T-helper 22 cell (primary cell): ENCODE results near the gene ZNF655.
A peak's percentile ranks its signal among the peaks of the same experiment; 100 is the strongest.
"Not testable (repeated sequence)": the region's sequence is repeated elsewhere in the genome, so short reads cannot be mapped to it uniquely, and the experiment has no call there.

ENCODE experiments used
- DNase-seq: peaks from one replicate; pipeline ENCODE4 v3.0.0-alpha.2; 2020; ENCODE audit warnings: low read depth

The ZNF655 gene, protein sequence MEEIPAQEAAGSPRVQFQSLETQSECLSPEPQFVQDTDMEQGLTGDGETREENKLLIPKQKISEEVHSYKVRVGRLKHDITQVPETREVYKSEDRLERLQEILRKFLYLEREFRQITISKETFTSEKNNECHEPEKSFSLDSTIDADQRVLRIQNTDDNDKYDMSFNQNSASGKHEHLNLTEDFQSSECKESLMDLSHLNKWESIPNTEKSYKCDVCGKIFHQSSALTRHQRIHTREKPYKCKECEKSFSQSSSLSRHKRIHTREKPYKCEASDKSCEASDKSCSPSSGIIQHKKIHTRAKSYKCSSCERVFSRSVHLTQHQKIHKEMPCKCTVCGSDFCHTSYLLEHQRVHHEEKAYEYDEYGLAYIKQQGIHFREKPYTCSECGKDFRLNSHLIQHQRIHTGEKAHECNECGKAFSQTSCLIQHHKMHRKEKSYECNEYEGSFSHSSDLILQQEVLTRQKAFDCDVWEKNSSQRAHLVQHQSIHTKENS

GRCh38 chr7:99558306-99559174 is at the start of gene ZNF655:
Gene ZNF655 (plus strand): TSS chr7:99558642. CDS start chr7:99560560, 1,918 bp downstream.
- DNase-seq: peak; percentile 89

- DNase-seq: no peak
These were observed 44.4 kb upstream of the ZNF655 start for GRCh38 chr7:99514050-99514449.

DNA sequence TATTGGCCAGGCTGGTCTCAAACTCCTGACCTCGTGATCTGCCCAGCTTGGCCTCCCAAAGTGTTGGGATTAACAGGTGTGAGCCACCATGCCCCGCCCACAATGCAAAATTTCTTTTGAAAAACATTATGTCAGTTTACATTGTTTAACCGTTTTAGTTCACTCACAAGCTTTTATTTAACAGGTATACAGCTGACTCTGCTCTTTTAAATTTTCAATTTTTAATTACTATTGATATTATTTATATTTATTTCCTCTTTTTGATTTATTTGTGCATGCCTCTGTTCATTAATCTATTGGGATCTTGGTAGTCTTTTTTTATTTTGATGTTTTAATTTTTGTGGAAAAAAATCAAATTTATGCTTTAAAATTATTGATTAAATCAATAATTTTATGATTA is 37.0 kb upstream of the ZNF655 start:
- DNase-seq: no peak

DNA sequence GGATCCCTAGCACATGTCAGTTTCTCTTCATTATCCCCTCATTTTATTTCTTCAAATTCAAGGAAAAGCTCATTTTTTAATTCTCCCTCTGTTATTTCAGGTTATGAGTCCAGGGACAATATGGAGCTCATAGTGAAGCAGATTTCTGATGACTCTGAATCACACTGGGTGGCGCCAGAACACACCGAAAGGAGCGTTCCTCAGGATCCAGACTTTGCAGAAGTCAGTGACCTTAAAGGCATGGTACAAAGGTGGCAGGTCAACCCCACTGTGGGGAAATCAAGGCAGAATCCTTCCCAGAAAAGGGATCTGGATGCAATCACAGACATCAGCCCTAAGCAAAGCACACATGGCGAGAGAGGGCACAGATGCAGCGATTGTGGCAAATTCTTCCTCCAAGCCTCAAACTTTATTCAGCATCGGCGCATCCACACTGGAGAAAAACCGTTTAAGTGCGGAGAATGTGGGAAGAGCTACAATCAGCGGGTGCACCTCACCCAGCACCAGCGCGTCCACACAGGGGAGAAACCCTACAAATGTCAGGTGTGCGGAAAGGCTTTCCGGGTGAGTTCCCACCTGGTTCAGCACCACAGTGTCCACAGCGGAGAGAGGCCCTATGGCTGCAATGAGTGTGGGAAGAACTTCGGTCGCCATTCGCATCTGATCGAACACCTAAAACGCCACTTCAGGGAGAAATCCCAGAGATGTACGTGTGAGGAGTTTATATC is 32.6 kb upstream of the ZNF655 start:
- no peak for DNase-seq

DNA sequence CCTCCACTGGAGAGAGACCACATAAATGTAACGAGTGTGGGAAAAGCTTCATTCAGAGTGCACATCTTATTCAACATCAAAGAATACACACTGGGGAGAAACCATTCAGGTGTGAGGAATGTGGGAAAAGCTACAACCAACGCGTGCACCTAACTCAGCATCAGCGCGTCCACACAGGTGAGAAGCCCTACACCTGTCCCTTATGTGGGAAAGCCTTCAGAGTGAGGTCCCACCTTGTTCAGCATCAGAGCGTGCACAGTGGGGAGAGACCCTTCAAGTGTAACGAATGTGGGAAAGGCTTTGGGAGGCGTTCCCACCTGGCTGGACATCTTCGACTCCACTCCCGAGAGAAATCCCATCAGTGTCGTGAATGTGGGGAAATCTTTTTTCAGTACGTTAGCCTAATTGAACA is 27.1 kb upstream of the ZNF655 start:
- DNase-seq: no peak

- DNase-seq: no peak
These were observed 22.8 kb upstream of the ZNF655 start for GRCh38 chr7:99535667-99536066.

DNA sequence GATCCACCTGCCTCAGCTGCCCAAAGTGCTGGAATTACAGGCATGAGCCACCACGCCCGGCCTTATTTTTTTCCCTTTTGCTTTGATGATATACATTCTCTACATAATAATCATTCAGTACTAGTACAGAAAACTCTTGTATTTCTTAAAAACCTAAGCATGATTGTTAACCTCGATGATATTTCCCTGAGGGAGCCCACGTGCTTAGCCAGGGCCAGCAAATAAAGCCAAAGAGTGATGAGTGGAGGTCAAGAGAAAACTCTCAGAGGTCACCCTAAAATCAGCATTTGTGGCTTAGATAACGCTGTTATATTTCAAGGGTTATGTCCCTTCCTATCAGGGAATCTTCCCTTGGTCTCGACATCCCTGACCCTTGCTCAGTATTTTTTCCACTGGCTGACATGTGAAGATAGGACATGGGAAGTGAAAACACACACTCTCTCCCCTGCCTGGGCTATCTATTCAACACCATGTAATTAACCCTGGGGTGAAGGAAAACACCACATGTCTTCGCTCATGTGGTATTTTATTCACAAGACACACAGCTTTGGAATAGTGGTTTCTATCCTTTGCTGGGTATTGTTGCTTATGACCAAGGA is 19.1 kb upstream of the ZNF655 start:
- no peak for DNase-seq

DNA sequence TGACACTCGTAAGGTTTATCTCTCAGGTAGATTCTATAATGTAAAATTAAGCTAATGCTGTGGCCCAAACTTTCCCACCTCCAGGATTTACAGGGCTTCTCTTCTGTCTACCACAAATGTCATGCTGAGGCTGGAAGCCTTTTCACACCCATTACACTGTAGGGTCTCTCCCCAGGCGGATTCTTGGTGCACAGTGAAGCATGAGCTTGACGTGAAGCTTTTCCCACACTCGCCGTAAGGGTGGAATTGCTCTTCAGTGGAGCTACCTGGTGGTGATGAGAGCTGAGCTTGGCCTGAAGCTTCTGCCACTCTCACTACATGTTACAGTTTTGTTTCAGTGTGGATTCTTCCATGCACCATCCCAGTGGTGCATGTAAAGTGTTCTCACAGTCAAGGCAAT is 17.9 kb upstream of the ZNF655 start:
- no peak for DNase-seq

- DNase-seq: no peak
These were observed 17.2 kb upstream of the ZNF655 start for GRCh38 chr7:99541212-99541611.

DNA sequence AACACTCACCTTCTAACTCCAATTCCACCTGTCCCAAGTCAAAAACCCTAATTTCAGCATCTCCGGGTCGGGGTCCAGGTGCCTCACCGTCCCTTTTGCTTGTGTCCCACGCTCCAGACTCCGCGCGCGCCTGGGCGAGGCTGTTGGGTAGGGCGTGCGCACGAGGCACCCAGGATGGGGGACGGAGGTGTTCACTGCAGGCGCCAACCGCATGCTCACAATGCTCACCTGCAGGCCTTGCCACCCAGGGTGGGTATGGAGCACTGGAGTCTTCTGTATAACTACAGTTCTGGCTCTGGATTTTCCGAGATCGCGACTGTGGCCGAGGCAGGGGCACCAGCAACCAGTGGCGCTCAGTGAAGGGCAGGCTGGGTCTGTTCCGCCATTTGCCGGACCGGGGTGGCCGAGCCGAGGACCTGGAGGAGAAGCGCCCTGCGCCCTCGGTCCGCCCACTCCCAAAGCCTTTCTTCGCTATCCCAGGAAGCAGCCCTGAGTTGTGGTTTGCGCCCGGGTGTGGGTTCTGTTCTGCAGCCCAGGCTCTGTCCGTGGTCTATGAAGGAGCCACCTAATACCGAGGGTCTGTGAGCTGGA is 15.3 kb upstream of the ZNF655 start:
- DNase-seq: no peak

GRCh38 chr7:99543916-99544315 is 14.5 kb upstream of the ZNF655 start:
- DNase-seq: no peak

DNA sequence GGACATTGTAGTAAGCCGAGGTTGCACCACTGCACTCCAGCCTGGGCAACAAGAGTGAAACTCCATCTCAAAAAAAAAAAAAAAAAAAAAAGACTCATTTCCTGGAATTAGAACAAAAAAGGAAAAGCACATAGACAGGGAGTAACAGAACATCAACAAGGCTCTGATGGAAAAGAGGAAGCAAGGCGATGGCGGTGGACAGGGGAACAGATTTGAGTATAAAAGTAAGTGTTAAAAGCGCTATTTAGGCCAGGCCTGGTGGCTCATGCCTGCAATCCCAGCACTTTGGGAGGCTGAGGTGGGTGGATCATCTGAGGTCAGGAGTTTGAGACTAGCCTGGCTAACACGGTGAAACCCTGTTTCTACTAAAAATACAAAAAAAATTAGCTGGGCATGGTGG is 13.1 kb upstream of the ZNF655 start:
- not testable (repeated sequence) for DNase-seq

GRCh38 chr7:99549545-99549944 is 8.9 kb upstream of the ZNF655 start:
- DNase-seq: not testable (repeated sequence)

- no peak for DNase-seq
These were observed 7.1 kb upstream of the ZNF655 start for GRCh38 chr7:99551334-99551733.

DNA sequence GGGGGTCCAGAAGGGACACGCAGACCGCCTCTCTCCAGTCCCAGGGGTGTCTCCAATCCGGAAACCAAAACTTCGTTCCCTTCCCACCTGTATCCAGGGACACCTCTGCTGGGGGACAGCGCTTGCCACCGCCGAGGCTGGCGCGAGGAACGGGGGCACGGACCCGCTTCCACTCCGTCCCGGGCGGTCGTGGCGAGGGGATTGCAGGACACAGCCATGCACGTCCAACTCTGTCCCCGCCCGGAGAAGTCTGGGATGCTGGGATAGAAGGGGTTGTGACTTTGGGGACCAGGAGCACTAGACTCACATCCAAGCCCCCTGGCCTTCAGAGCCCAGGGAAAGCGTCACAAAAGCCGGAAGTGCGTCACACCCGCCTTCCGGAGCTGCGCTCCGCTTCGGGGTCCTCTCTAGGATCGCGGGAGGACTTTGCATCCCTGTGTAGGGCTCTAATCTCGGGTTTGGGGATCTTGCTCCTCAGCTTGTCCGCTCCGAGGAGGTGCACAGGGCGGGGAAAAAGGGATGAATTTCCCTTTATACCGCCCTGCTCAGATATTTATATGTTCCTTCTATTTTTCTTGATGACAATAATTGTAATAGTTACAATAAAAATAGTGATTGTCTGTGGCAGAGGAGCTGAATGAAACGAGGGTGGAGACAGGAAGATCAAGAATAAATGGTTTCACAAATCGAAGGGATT is 6.5 kb upstream of the ZNF655 start, which contains the start of gene FAM200A:
Gene FAM200A (minus strand): TSS at position 348 of the 697 bp plus-strand sequence. CDS start 3,707 bp downstream, outside the sequence.
- peak; percentile 76 for DNase-seq

DNA sequence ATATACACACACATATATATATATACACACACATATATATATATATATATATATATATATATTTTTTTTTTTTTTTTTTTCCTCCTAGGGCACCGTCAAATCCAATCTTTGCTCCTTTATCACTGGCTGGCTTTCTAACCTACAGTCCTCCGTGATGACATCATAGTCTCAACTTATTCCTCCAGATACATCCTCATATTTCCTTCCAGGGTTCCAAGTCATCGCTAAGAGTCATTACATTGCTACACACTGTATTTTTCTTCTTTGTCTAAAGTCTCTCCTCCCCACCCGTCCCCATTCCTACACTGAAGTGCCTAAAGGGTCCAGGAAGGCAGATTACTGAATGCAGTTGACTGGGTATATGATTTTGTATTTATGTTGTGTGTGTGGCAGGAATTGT is 5.4 kb upstream of the ZNF655 start:
- no peak for DNase-seq

DNA sequence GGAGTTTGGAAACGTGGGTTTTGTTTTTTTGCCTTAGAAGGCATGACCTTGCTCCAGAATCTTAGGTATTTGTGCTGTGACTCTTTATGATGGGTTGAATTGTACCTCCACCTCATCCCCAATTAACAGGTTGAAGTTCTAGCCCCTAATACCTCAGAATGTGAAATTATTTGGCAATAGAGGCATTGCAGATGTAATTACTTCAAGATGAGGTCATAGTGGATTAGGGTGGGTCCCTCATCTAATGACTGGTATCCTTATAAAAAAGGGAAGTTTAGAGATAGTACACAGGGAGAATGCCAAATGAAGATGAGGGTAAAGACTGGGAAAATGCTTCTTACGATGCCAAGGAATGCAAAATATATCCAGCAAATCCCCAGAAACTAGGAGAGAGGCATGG is 3.5 kb upstream of the ZNF655 start:
- no peak for DNase-seq

DNA sequence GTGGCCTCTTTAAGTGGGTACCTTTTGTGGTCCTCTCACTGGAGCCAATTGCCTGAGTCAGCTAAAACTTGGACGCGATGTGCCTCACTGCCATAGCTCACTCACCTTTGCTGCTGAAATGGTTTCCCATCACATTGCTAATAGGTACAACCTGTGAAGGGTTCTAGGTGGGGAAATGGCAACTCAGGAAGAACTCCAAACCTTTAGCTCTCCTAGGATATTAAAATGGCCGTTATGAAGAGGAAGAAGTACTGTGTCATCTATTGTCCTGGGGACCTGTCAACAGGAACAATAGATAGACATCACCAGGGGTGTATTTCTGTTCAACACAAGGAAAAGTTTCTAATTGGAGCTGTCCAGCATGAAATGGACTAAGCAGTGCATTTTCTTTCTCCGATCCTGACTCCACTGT is 1.2 kb upstream of the ZNF655 start:
- no peak for DNase-seq

- DNase-seq: no peak
These were observed 519 bp upstream of the ZNF655 start for GRCh38 chr7:99557940-99558305.

GRCh38 chr7:99559175-99559915 is 903 bp downstream of the ZNF655 start:
- DNase-seq: no peak
